SU-DHL-6 (cell line): ENCODE measurements around the gene GSS.

ENCODE experiments used
- CTCF ChIP-seq: fragments of 200-600 bp; sonication (generic); IDR thresholded peaks from one replicate; pipeline ENCODE4 v1.5.1; 2017; ENCODE audit warnings: antibody characterized with exemption, mild to moderate bottlenecking, low read length, moderate library complexity; ENCODE audit not compliant: insufficient read depth, poor library complexity, severe bottlenecking
- EZH2phosphoT487 ChIP-seq: fragments of 200-600 bp; sonication (generic), shearing (Covaris generic); conservative IDR thresholded peaks from 2 replicates; pipeline ENCODE4 v1.6.1; 2018; ENCODE audit warnings: mild to moderate bottlenecking, antibody characterized with exemption, low read length, moderate library complexity, mixed read lengths

GRCh38 chr20:34987288-34988190 is 31.9 kb upstream of the GSS start:
- TF ChIP-seq CTCF = no peak
- no peak for TF ChIP-seq EZH2phosphoT487
